Measurements from ENCODE around the gene UBTF. TPM values are rescaled to one million over a fixed set of nuclear protein-coding genes. Genes with fewer than 3 reads are reported as not detected.

UBTF gene
- total and polyA plus RNA-seq, 9 of the 15 experiments (the other 6 are each of a cell fraction or from before 2014, with no cell fraction given), result 1.2 to 113 (median 83.6) TPM

DNA sequence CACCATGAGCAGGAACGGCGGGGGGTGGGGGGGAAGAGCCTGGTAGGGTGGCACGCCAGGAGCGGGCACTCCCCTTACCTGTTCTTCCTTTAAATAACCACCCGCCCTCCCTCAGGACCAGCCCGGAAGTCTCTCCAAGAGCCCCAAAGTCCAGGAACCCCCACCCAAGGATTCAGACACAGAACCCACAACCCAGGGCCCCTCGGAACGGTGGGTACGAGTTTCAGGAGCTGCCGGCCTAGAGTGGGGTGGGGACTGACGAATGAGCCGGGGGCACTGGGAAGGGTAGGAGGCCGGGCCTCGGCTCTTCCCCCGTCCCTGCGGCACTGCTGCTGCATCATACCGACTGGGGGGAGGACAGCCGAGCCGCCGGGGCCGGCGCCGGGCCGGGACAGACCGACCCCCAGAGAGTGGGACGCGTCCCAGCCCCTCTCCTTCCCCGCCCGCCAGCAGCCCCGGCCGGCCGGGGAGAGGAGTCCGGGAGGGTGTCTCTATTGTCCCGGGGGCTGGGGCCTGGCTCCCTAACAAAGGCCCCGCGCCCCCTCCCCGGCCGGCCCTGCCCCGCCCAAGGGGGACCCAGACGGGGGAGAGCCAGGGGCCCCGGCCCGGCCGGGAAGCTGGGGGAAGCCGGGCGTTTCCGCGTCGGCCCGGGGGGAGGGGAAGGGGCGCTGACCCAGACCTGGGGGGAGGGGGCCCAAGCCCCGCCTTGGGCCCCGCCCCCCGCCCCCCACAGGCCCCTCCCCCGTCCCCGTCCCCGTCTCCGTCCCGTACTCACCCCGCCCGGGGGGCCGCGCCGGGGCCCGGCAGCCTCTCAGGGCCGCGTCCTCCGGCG lies 20.5 kb downstream of the UBTF start (continued):
- TF ChIP-seq MGA (IDR thresholded peaks at IDR 0.05), result no peak
- no peak for TF ChIP-seq E2F4 (CRISPR knock-in tag; IDR thresholded peaks at IDR 0.05; ENCODE audit: low read depth)
- TF ChIP-seq HLTF (IDR thresholded peaks at IDR 0.05), result no peak
- TF ChIP-seq, protein P1, sequence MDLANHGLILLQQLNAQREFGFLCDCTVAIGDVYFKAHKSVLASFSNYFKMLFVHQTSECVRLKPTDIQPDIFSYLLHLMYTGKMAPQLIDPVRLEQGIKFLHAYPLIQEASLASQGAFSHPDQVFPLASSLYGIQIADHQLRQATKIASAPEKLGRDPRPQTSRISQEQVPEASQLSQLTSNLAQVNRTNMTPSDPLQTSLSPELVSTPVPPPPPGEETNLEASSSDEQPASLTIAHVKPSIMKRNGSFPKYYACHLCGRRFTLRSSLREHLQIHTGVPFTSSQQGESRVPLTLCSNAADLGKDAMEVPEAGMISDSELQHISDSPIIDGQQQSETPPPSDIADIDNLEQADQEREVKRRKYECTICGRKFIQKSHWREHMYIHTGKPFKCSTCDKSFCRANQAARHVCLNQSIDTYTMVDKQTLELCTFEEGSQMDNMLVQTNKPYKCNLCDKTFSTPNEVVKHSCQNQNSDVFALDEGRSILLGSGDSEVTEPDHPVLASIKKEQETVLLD (IDR thresholded peaks at IDR 0.05), result no peak
- no peak for TF ChIP-seq RAD21 (CRISPR knock-in tag; conservative IDR thresholded peaks at IDR 0.05 in 1 of 2, IDR thresholded peaks at IDR 0.05 in 1 of 2)
- no peak for TF ChIP-seq ZNF277 (CRISPR knock-in tag; IDR thresholded peaks at IDR 0.05; ENCODE audit: borderline replicate concordance)
- no peak for TF ChIP-seq ZNF23 (CRISPR knock-in tag; IDR thresholded peaks at IDR 0.05)
- no peak for TF ChIP-seq GTF2F1 (IDR thresholded peaks at IDR 0.05; ENCODE audit: low read depth, low read length)
- TF ChIP-seq, protein P2, sequence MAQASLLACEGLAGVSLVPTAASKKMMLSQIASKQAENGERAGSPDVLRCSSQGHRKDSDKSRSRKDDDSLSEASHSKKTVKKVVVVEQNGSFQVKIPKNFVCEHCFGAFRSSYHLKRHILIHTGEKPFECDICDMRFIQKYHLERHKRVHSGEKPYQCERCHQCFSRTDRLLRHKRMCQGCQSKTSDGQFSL (CRISPR knock-in tag; IDR thresholded peaks at IDR 0.05), result no peak
- TF ChIP-seq, protein P2 (tag; IDR thresholded peaks at IDR 0.05), result no peak

Data from K562 (cell line).